ENCODE data around the gene CCNL2. TPM values are rescaled to one million over a fixed set of nuclear protein-coding genes. Genes with fewer than 3 reads are reported as not detected.

CCNL2 gene
- total RNA-seq, 8 experiments from 2014 or later = 99.6 to 392 (median 163) TPM

DNA sequence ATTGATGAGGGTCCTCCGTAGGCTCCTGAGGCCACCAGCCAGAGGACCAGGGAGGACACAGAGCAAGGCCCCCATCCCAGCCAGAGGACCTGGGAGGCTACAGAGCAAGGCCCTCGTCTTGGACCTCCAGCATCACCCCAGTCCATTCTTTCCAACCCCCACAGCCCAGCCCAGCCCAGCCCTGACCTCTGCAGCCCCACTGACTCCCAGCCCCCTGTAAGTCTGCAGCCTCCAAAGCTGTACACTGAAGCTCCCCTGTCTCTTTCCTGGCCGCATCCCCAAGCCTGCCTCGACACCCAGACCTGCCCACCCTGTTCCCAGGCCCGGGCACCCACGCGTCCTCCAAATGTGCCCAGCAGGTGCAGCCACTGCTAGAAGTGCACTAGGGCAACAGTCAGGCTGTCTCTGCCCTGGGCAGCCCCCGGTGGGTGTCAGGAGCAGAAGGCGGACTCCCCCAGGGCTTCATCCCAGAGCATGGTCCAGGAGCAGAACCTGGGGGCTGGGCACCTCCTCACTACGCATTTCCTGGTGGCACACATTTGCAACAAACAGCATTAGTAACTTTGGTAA lies 52.0 kb downstream of the CCNL2 start:
- ATAC-seq (replicated peaks in 6 of 8) = no peak
- Histone ChIP-seq H3K4me3 (peak overlapping the region in 4 of 5 donors; percentile 56 to 85 (median 68)), H3K4me1 (replicated peaks in 1 of 2) (peaks cover 18 to 24% of the 10 kb centered on the region in 2 donors), H3K27ac (no peak overlapping the region)
- WGBS, 10 experiments = 0 to 100% (median 74%) methylated on average over 1 to 4 of the region's 10 CpGs; no CpG with 5 or more reads in 5 of the 10 experiments
- in situ Hi-C loops (cut with MboI; ENCODE audit: low pct_unique_long_range_greater_than_20kb in 2 of 9, low sequenced_read_pairs in 9 of 9, unreplicated experiment in 9 of 9) = no loop called here

DNA sequence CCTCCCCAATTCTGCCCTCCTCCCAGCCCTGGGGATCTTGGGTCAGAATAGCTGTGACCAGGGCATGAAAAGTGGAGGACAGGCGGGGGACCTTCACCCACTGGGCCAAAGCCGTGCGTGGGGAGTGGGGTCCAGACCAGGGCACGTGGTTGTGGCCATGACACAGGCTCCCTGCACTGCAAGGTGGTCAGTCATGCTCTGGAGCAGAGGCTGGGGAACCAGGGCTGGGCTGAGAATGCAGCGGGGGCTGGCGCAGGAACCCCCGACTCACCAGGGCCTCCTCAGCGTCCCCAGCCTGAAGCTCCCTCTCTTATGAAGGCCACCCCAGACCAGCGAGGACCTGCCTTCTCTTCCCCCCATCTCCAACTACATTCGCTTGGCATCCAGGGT lies 52.6 kb downstream of the CCNL2 start:
- Histone ChIP-seq H3K27ac (no peak overlapping the region), H3K4me3 (no peak overlapping the region), H3K4me1 (replicated peaks in 1 of 2) (peaks cover 12 to 18% of the 10 kb centered on the region in 2 donors)
- in situ Hi-C loops (cut with MboI; ENCODE audit: low pct_unique_long_range_greater_than_20kb in 2 of 9, low sequenced_read_pairs in 9 of 9, unreplicated experiment in 9 of 9) = no loop called here
- WGBS, 10 experiments = 89 to 100% (median 96%) methylated on average over 2 to 6 of the region's 10 CpGs; no CpG with 5 or more reads in 4 of the 10 experiments
- no peak for ATAC-seq (replicated peaks in 6 of 8)

DNA sequence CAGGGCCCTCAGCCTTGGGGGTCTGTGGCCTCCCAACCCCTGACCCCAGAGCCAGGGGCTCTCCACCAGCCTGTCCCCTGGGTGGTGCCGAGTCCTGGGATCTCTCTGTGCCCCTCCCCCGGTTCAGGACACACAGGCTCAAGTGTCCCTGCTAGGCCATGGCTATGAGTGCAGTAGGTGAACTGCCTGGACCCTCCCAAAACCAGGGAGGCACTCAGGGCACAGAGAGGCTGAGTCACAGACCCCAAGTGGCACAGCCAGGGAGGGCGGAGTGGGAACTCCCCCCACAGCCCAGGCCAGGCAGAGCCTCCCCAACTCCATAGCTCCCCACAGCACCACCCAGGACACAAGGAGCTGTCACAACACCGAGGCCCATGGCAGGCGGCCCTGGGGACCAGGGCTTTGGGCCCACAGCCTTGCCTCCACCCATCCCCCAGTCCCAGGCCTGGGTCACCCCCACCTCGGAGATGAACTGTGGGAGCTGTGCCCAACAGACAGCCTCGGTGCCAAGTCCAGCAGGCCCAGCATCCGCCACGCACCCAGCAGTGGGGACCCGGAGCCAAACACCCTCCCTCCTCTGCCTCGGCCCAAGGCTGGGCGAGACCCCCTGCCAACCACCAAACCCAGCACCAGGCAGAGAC lies 53.2 kb downstream of the CCNL2 start:
- peaks cover 11 to 16% of the 10 kb centered on the region in 2 donors for H3K4me1 ChIP-seq (replicated peaks in 1 of 2)
- WGBS, 10 experiments = 60 to 89% (median 82%) methylated on average over 1 to 6 of the region's 12 CpGs; no CpG with 5 or more reads in 6 of the 10 experiments
- ATAC-seq (replicated peaks in 6 of 8) = no peak
- no peak overlapping the region for H3K27ac ChIP-seq
- in situ Hi-C loops (cut with MboI; ENCODE audit: low pct_unique_long_range_greater_than_20kb in 2 of 9, low sequenced_read_pairs in 9 of 9, unreplicated experiment in 9 of 9) = no loop called here
- H3K4me3 ChIP-seq = no peak overlapping the region

DNA sequence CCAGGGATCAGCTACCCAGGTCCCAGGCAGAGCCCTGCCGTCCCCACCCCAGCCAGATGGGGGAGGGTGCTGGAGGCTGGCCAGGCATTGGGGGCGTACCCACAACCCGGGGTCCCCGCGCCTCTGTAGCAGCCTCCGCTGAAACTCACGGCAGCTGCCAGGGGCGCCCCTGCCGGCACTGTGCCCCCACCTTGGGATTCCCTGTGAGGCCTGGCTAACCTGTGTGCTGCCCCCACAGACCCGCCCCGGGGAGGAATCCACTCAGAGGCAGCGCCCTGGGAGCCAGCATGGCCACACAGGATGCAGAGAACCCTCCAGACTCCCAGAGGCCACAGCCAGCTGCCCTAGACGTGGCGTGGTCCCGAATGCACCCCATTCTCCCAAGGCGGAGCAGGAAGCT lies 53.8 kb downstream of the CCNL2 start:
- peaks cover 11 to 16% of the 10 kb centered on the region in 2 donors for H3K4me1 ChIP-seq (replicated peaks in 1 of 2)
- in situ Hi-C loops (cut with MboI; ENCODE audit: low pct_unique_long_range_greater_than_20kb in 2 of 9, low sequenced_read_pairs in 9 of 9, unreplicated experiment in 9 of 9) = no loop called here

DNA sequence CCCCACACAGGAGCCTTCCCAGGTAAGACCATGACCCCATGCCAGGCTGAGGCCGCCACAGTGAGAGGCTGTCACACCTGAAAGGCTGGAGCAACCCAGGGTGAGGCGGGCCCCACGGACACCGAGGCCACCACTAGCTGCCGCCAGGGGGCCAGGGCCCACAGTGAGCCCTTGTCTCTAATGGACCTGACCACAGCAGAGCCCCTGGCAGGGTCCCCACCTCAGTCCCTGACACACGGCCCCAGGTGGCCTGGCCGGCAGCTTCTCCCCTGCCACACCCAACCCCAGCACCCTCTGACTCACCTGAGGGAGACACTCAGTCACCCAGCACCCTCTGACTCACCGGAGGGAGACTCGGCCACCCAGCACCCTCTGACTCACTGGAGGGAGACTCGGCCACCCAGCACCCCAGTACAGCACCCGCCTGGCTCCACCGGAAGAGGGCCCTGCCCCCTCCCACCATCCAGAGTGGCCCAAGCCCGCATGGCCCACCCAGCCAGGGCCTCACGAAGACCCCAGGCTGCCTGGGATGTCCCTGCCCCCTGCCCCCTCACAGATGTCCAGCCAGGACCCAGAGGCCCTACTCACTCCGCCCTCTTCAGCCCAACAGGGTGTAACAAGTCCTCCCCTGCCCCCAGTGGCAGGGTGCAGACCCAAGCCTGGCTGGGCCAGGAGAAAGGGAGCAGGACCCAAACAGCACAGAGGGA lies 54.3 kb downstream of the CCNL2 start:
- in situ Hi-C loops (cut with MboI; ENCODE audit: low pct_unique_long_range_greater_than_20kb in 2 of 9, low sequenced_read_pairs in 9 of 9, unreplicated experiment in 9 of 9) = no loop called here
- peaks cover 11 to 16% of the 10 kb centered on the region in 2 donors for H3K4me1 ChIP-seq (replicated peaks in 1 of 2)
- ATAC-seq (replicated peaks in 6 of 8) = peak in 3 of 8 experiments; percentile 2 to 10 (median 4)
- 25 to 87% methylated on average over 6 of the region's 15 CpGs; no CpG with 5 or more reads in 8 of the 10 experiments for WGBS, 10 experiments
- H3K27ac ChIP-seq = no peak overlapping the region
- H3K4me3 ChIP-seq = no peak overlapping the region

More for the DNA sequence above, 53.8 kb downstream of the CCNL2 start:
- H3K4me3 ChIP-seq = no peak overlapping the region
- ATAC-seq (replicated peaks in 6 of 8) = peak in 1 of 8 experiments; percentile 0
- whole genome bisulfite sequencing, 10 experiments = 60 to 100% (median 92%) methylated on average over 1 to 8 of the region's 16 CpGs; no CpG with 5 or more reads in 6 of the 10 experiments
- no peak overlapping the region for H3K27ac ChIP-seq

DNA sequence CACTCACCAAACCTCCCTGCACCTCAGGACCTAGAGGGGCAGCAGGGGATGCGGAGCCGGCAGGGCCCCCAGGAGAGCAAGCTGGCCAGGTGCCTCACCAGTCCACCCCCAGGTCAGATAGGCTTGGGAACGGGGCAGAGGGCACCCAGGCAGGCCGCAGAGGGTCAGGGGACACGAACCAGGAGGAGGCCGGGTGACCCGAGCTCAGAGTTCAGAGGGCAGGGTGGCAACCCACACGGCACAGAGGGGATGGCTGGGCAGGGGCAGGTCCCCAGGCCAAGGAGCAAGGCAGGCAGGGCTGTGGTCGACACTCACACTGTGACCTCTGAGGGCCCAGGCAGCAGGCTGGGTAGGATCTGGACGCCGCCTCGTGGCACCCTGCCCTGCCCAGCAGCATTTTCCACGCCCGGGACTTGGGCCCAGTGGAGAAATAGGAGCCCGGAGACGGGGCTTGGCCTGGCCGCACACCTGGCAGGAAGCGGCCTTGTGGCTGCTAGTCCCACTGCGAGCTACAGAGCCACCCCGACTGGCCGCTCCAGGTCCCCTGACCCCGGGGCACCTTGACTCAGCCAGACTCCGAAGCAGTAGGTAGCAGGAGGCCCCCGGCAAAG lies 55.2 kb downstream of the CCNL2 start:
- 90 to 100% (median 93%) methylated on average over 1 to 8 of the region's 24 CpGs; no CpG with 5 or more reads in 6 of the 10 experiments for WGBS, 10 experiments
- ATAC-seq (replicated peaks in 6 of 8) = no peak
- Histone ChIP-seq H3K4me1 (replicated peaks in 1 of 2) (peaks cover 11 to 16% of the 10 kb centered on the region in 2 donors), H3K27ac (no peak overlapping the region), H3K4me3 (no peak overlapping the region)
- in situ Hi-C loops (cut with MboI; ENCODE audit: low pct_unique_long_range_greater_than_20kb in 2 of 9, low sequenced_read_pairs in 9 of 9, unreplicated experiment in 9 of 9) = no loop called here

DNA sequence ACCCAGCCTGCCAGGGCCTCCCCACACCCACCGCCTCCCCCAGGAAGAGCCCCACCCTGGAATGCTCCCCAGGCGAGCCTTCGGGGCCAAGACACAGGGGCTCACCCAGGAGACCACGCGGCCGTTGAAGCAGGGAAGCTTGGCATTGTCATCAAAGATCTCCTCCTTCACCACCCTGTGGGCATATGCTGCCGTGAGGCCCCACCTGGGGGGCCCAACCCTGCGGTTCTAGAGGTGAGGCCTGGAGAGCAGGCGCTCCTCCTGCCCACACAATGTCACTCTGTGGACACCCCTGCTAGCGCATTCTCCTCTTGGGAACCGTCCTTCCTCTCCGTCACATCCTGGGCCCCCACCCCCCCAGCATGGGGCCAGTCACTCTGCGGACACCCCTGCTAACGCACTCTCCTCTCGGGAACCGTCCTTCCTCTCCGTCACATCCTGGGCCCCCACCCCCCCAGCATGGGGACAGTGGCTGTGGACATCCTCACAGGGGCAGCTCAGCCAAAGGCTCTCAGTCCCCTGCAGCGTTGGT lies 56.5 kb downstream of the CCNL2 start:
- in situ Hi-C loops (cut with MboI; ENCODE audit: low pct_unique_long_range_greater_than_20kb in 2 of 9, low sequenced_read_pairs in 9 of 9, unreplicated experiment in 9 of 9) = no loop called here
- no peak for ATAC-seq (replicated peaks in 6 of 8)
- peaks cover 7 to 10% of the 10 kb centered on the region in 2 donors for H3K4me1 ChIP-seq (replicated peaks in 1 of 2)
- no peak overlapping the region for H3K27ac ChIP-seq
- no peak overlapping the region for H3K4me3 ChIP-seq
- WGBS, 10 experiments = no CpG with 5 or more reads among the region's 18 CpGs

DNA sequence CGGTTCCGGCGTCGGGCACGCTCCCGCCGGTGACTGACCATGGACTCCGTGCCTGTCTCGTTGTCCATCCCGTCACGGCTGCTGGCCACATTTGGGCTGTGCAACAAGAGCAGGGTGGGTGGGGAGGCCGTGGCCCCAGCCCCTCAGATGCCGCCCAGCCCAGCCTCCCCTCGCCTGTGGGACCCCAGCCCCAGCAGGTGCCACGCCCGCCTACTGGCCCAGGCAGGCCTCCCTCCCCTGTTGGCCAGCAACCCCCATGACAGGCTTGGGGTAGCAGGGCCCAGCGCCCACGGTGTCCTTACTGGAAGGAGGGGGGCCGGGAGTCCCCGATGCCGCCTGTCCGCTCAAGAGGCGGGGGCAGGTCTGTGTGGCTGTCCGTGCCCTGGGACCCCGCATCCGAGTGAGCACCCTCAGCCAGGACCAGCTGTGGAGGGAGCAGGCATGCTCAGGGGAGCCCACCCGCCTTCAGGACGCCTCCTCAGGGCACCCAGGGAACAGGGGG lies 57.0 kb downstream of the CCNL2 start:
- no peak overlapping the region for H3K27ac ChIP-seq
- in situ Hi-C loops (cut with MboI; ENCODE audit: low pct_unique_long_range_greater_than_20kb in 2 of 9, low sequenced_read_pairs in 9 of 9, unreplicated experiment in 9 of 9) = no loop called here
- WGBS, 10 experiments = 100% methylated on average over 1 to 6 of the region's 28 CpGs; no CpG with 5 or more reads in 8 of the 10 experiments
- no peak for ATAC-seq (replicated peaks in 6 of 8)
- H3K4me3 ChIP-seq = no peak overlapping the region
- peaks cover 2 to 5% of the 10 kb centered on the region in 2 donors for H3K4me1 ChIP-seq (replicated peaks in 1 of 2)

DNA sequence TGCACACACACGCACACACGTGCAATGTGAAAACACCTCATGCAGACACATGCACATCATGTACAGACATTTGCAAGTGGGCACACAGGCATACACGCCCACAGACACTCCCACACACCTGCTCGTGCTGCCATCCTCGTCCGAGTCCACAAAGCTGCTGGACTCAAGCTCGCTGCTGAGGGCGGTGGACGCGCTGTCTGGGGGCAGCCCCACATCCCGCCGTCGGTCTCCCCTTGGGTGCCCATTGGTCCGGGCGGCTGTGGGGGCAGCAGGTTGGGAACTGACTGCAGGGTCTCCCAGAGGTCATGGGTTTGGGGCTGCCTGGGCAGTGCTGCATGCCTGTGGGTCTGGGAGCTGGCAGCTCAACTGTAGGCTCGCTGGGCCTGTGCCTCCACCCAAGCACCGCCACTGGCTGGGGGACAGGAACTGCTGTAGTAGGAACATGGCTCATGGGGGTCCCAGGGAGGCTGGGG lies 57.5 kb downstream of the CCNL2 start:
- Histone ChIP-seq H3K27ac (no peak overlapping the region), H3K4me3 (no peak overlapping the region), H3K4me1 (replicated peaks in 1 of 2) (no peaks in the 10 kb centered on the region)
- WGBS, 10 experiments = 84 to 100% (median 91%) methylated on average over 3 to 10 of the region's 17 CpGs; no CpG with 5 or more reads in 4 of the 10 experiments
- ATAC-seq (replicated peaks in 6 of 8) = no peak
- in situ Hi-C loops (cut with MboI; ENCODE audit: low pct_unique_long_range_greater_than_20kb in 2 of 9, low sequenced_read_pairs in 9 of 9, unreplicated experiment in 9 of 9) = no loop called here

DNA sequence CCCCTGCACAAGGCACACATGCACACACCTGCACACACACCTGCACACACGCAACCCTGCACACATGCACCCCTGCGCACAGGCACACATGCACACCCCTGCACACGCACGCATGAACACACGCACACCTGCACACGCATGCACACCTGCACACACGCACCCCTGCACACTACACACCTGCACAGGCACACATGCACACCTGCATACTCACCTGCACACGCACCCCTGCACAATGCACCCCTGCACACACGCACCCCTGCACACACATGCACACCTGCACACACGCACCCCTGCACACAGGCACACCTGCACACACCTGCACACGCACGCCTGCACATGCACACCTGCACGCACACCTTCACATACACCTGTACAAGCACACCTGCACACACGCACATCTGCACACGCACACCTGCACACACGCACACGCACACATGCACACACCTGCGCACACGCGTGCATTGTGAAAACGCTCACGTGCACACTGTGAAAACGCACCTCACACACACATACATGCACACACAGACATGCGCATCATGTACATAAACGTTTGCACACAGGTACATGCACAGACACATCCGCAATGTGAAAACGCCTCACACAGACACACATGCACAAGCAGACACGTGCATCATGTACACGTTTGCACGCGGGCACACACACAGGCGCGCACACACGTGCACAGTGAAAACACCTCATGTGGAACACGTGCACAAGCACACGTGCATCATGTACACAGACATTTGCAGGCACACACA lies 58.2 kb downstream of the CCNL2 start:
- Histone ChIP-seq H3K4me1 (replicated peaks in 1 of 2) (no peaks in the 10 kb centered on the region), H3K4me3 (no peak overlapping the region), H3K27ac (no peak overlapping the region)
- in situ Hi-C loops (cut with MboI; ENCODE audit: low pct_unique_long_range_greater_than_20kb in 2 of 9, low sequenced_read_pairs in 9 of 9, unreplicated experiment in 9 of 9) = no loop called here
- ATAC-seq (replicated peaks in 6 of 8) = no peak
- WGBS, 10 experiments = 75 to 100% (median 94%) methylated on average over 4 to 34 of the region's 36 CpGs

DNA sequence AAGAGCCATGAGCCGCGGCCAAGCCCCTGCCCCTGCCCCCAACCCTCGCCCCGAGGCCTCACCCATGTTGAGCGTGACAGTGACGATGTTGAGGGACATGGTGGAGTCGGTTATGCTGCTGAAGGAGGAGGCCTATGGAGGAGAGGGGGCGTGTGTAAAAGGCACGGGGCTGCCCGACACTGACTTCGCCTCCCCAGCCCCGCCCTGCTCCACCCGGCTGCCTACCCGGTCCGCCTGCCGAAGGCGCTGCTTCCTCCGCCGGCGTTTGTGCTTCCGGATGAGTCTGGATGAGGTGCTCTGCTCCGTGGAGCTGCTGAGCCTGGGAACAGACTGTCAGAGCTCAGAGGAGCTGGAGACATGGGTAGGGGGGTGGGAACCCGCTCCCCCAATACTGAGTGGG lies 59.0 kb downstream of the CCNL2 start:
- 94 to 97% (median 96%) methylated on average over 4 to 6 of the region's 23 CpGs; no CpG with 5 or more reads in 7 of the 10 experiments for WGBS, 10 experiments
- Histone ChIP-seq H3K4me3 (no peak overlapping the region), H3K27ac (no peak overlapping the region), H3K4me1 (replicated peaks in 1 of 2) (no peaks in the 10 kb centered on the region)
- no peak for ATAC-seq (replicated peaks in 6 of 8)
- in situ Hi-C loops (cut with MboI; ENCODE audit: low pct_unique_long_range_greater_than_20kb in 2 of 9, low sequenced_read_pairs in 9 of 9, unreplicated experiment in 9 of 9) = no loop called here

DNA sequence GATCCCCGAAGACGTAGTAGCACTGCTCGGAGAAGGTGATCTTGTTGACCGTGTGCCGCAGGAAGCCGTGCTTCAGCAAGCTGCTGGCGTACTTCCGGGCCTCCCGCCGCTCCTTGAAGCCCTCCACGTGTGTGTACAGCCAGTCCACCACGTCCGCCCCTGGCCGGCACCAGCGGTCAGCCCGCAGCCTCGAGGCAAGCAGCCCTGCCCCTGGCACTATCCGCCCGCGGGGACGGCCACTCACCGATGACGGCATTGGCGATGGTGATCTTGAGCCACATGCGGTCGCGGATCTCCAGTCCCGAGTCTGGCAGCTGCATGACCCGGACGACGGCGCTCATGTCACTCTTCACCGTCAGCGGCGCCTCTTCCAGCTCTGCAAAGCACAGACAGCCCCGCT lies 60.9 kb downstream of the CCNL2 start:
- Histone ChIP-seq H3K4me3 (no peak overlapping the region), H3K4me1 (replicated peaks in 1 of 2) (no peaks in the 10 kb centered on the region), H3K27ac (no peak overlapping the region)
- WGBS, 10 experiments = 92 to 100% (median 95%) methylated on average over 2 to 27 of the region's 36 CpGs; no CpG with 5 or more reads in 6 of the 10 experiments
- in situ Hi-C loops (cut with MboI; ENCODE audit: low pct_unique_long_range_greater_than_20kb in 2 of 9, low sequenced_read_pairs in 9 of 9, unreplicated experiment in 9 of 9) = no loop called here
- no peak for ATAC-seq (replicated peaks in 6 of 8)

Data from motor neuron (in vitro differentiated cells).